PC-3 (cell line): ENCODE data around the gene RNF182. TPM values are rescaled to one million over a fixed set of nuclear protein-coding genes. Genes with fewer than 3 reads are reported as not detected.

ENCODE experiments used
- ATAC-seq: fragments of 200-7000 bp; cut with Tn5 transposase; 2 replicates; pipeline ENCODE4 v1.9.1; 2020; ENCODE audit warnings: mild to moderate bottlenecking, moderate library complexity
- BruUV-seq: library from RNA; stranded (reverse); fragments of 400-500 nt; replicated peaks from 2 replicates; lab custom pipeline; 2021; lab: Mats Ljungman, UMichigan
- CTCF ChIA-PET: fragments of 300-600 bp; sonication (Branson Sonifier 250); formaldehyde crosslinking; loops from one replicate; lab custom pipeline; 2022; ENCODE audit warnings: antibody characterized with exemption; lab: Charles Lee
- POLR2A ChIA-PET: fragments of 300-600 bp; sonication (Branson Sonifier 250); formaldehyde crosslinking; loops from one replicate; lab custom pipeline; 2022; ENCODE audit warnings: antibody characterized with exemption; ENCODE audit not compliant: unreplicated experiment; lab: Charles Lee
- DNase-seq: peaks from one replicate; pipeline ENCODE4 v3.0.0-alpha.2; 2015
- H2AFZ ChIP-seq: fragments of 300-600 bp; sonication (generic); 2 replicates; pipeline ENCODE4 v1.6.0; 2016; ENCODE audit warnings: antibody characterized with exemption, low read length
- H3F3A ChIP-seq: fragments of 300-600 bp; sonication (generic); one replicate; pipeline ENCODE4 v1.6.0; 2017; ENCODE audit warnings: antibody characterized with exemption, low read length, control low read depth, mild to moderate bottlenecking; ENCODE audit not compliant: unreplicated experiment
- H3K27ac ChIP-seq: fragments of 300-600 bp; sonication (generic); 2 replicates; pipeline ENCODE4 v1.5.1; 2016; ENCODE audit warnings: mild to moderate bottlenecking, low read length
- H3K27me3 ChIP-seq: fragments of 300-600 bp; sonication (generic); 2 replicates; pipeline ENCODE4 v1.6.1; 2016; ENCODE audit warnings: low read length, mixed read lengths
- H3K36me3 ChIP-seq: fragments of 300-600 bp; sonication (generic); 2 replicates; pipeline ENCODE4 v1.6.1; 2016; ENCODE audit warnings: low read depth, mixed run types, low read length, mixed read lengths
- H3K4me1 ChIP-seq: fragments of 300-600 bp; sonication (generic); 2 replicates; pipeline ENCODE4 v1.5.1; 2016; ENCODE audit warnings: low read length; ENCODE audit not compliant: insufficient read depth
- H3K4me2 ChIP-seq: fragments of 300-600 bp; sonication (generic); 2 replicates; pipeline ENCODE4 v1.6.0; 2016; ENCODE audit warnings: low read length
- H3K4me3 ChIP-seq: fragments of 300-600 bp; sonication (generic); 2 replicates; pipeline ENCODE4 v1.5.1; 2016; ENCODE audit warnings: mild to moderate bottlenecking, low read length, mixed read lengths
- H3K79me2 ChIP-seq: fragments of 300-600 bp; sonication (generic); 2 replicates; pipeline ENCODE4 v1.6.1; 2017; ENCODE audit warnings: low read length, mixed read lengths
- H3K9ac ChIP-seq: fragments of 300-600 bp; sonication (generic); 2 replicates; pipeline ENCODE4 v1.6.0; 2016; ENCODE audit warnings: mild to moderate bottlenecking, low read length
- H3K9me2 ChIP-seq: fragments of 300-600 bp; sonication (generic); replicated peaks from 2 replicates; pipeline ENCODE4 v1.6.1; 2016; ENCODE audit warnings: mixed run types, low read length, mixed read lengths
- H3K9me3 ChIP-seq: fragments of 300-600 bp; sonication (generic); 2 replicates; pipeline ENCODE4 v1.6.1; 2016; ENCODE audit warnings: low read length, mixed read lengths
- H4K20me1 ChIP-seq: fragments of 300-600 bp; sonication (generic); 2 replicates; pipeline ENCODE4 v1.6.1; 2016; ENCODE audit warnings: low read length, mixed read lengths
- CTCF ChIP-seq: fragments of 300-600 bp; sonication (generic); conservative IDR thresholded peaks from 2 replicates; pipeline ENCODE4 v1.5.1; 2017; ENCODE audit warnings: antibody characterized with exemption, low read depth, mild to moderate bottlenecking, low read length
- EZH2 ChIP-seq: fragments of 300-600 bp; sonication (generic); IDR thresholded peaks from one replicate; pipeline ENCODE4 v1.6.1; 2017; ENCODE audit warnings: antibody characterized with exemption, mild to moderate bottlenecking, low read length; ENCODE audit not compliant: unreplicated experiment
- EZH2phosphoT487 ChIP-seq: fragments of 300-600 bp; sonication (generic); IDR thresholded peaks from 2 replicates; pipeline ENCODE4 v1.6.1; 2018; ENCODE audit warnings: mild to moderate bottlenecking, antibody characterized with exemption, low read length, borderline replicate concordance
- intact Hi-C: fragments of 100-400 bp; cut with micrococcal nuclease; formaldehyde crosslinking; loops from 2 replicates; pipeline ENCODE4 v1.9.0; 2023
- total RNA-seq: library from RNA; depleted of rRNA; stranded (reverse); fragments of >200 nt; gene quantifications from 2 replicates; pipeline ENCODE4 v1.2.3, GENCODE V29; 2014

The RNF182 gene
- total RNA-seq, 1 experiment from 2014 or later = 24.7 TPM

- Histone ChIP-seq H3K36me3 (0 out of 2 replicates have a peak, but pooled peaks cover 3% of the 10 kb centered on the region), H3K79me2 (peaks cover 82% of the 10 kb centered on the region), H3K4me1 (peaks cover 12% of the 10 kb centered on the region), H3K4me2 (no peak overlapping the region), H3K9me2 (no peaks in the 10 kb centered on the region), H3K9ac (no peak overlapping the region), H4K20me1 (no peaks in the 10 kb centered on the region), H3K4me3 (no peak overlapping the region), H3K27me3 (no peaks in the 10 kb centered on the region), H3F3A (peaks cover 5% of the 10 kb centered on the region), H3K27ac (no peak overlapping the region), H3K9me3 (no peaks in the 10 kb centered on the region), H2AFZ (no peak overlapping the region)
- POLR2A ChIA-PET = no interaction called here
- ATAC-seq (no peak), DNase-seq (no peak)
- TF ChIP-seq CTCF (no peak), EZH2 (no peak), EZH2phosphoT487 (no peak)
- intact Hi-C loops = no loop called here
- no TSS peak for BruUV-seq
- CTCF ChIA-PET = no interaction called here
These were observed 17.1 kb downstream of the RNF182 start for GRCh38 chr6:13941902-13942301.

GRCh38 chr6:13943943-13944342 lies 19.2 kb downstream of the RNF182 start:
- no peak overlapping the region for H3K27ac ChIP-seq
- TF ChIP-seq EZH2 (no peak), EZH2phosphoT487 (no peak), CTCF (no peak)
- no peak overlapping the region for H2AFZ ChIP-seq
- ChIA-PET POLR2A (no interaction called here), CTCF (no interaction called here)
- BruUV-seq = no TSS peak
- H4K20me1 ChIP-seq = no peaks in the 10 kb centered on the region
- no peak overlapping the region for H3K4me2 ChIP-seq
- H3K27me3 ChIP-seq = no peaks in the 10 kb centered on the region
- 0 out of 2 replicates have a peak, but pooled peaks cover 3% of the 10 kb centered on the region for H3K36me3 ChIP-seq
- H3F3A ChIP-seq = peaks cover 5% of the 10 kb centered on the region
- no peak overlapping the region for H3K4me3 ChIP-seq
- H3K4me1 ChIP-seq = peaks cover 24% of the 10 kb centered on the region
- no peaks in the 10 kb centered on the region for H3K9me2 ChIP-seq
- peaks cover 77% of the 10 kb centered on the region for H3K79me2 ChIP-seq
- H3K9ac ChIP-seq = no peak overlapping the region
- intact Hi-C loops = no loop called here
- ATAC-seq (no peak), DNase-seq (no peak)
- H3K9me3 ChIP-seq = no peaks in the 10 kb centered on the region

- H4K20me1 ChIP-seq = no peaks in the 10 kb centered on the region
- peak overlapping the region; percentile 71 for H3K27ac ChIP-seq
- H2AFZ ChIP-seq = peak overlapping the region; percentile 25; the same call in 1 of the 2 replicates
- peaks cover 72% of the 10 kb centered on the region for H3K79me2 ChIP-seq
- H3K9me3 ChIP-seq = no peaks in the 10 kb centered on the region
- POLR2A ChIA-PET = interaction anchor here (0.6 kb wide), 2 partner anchors 19 to 38 kb away, joined by 3 to 4 read pairs; no protein-coding TSS in a partner anchor
- intact Hi-C loops = no loop called here
- peak overlapping the region; percentile 8; the same call in 1 of the 2 replicates for H3K4me3 ChIP-seq
- BruUV-seq = no TSS peak
- no peaks in the 10 kb centered on the region for H3K9me2 ChIP-seq
- no peaks in the 10 kb centered on the region for H3K27me3 ChIP-seq
- H3K4me1 ChIP-seq = peaks cover 24% of the 10 kb centered on the region
- H3F3A ChIP-seq = peaks cover 5% of the 10 kb centered on the region
- DNase-seq (peak; percentile 35), ATAC-seq (peak; percentile 65)
- TF ChIP-seq CTCF (no peak), EZH2 (no peak), EZH2phosphoT487 (no peak)
- H3K36me3 ChIP-seq = 0 out of 2 replicates have a peak, but pooled peaks cover 6% of the 10 kb centered on the region
- peak overlapping the region; percentile 63 for H3K4me2 ChIP-seq
- H3K9ac ChIP-seq = no peak overlapping the region
- CTCF ChIA-PET = no interaction called here
These were observed 21.8 kb downstream of the RNF182 start for GRCh38 chr6:13946506-13946905.
